Tibial artery (tissue), 4 donors: Measurements from ENCODE around the gene RBM33.

Source experiments
- DNase-seq, 2 donors: peaks; one replicate each; pipeline ENCODE4 v3.0.0-alpha.2; 2019
- H3K27ac ChIP-seq, 2 donors: fragments of 200-600 bp; sonication (generic) in 1 of 2; 1 replicate in 1 of 2; 2 replicates in 1 of 2; pipeline ENCODE4 v1.5.1; 2018 to 2019; ENCODE audit warnings: mild to moderate bottlenecking in 1 of 2
- H3K27me3 ChIP-seq, 2 donors: fragments of 200-600 bp; sonication (generic) in 1 of 2; one replicate each; pipeline versions ENCODE4 v1.5.1 to v1.6.0; 2016 to 2019
- H3K36me3 ChIP-seq, 3 donors: fragments of 200-600 bp; sonication (generic) in 2 of 3; one replicate each; pipeline ENCODE4 v1.5.1; 2016 to 2019; ENCODE audit warnings: mild to moderate bottlenecking in 2 of 3
- H3K4me1 ChIP-seq, 4 donors: fragments of 200-600 bp; sonication (generic) in 2 of 4; 1 replicate in 3 of 4; 2 replicates in 1 of 4; pipeline ENCODE4 v1.5.1; 2016 to 2019
- H3K4me3 ChIP-seq, 2 donors: fragments of 200-600 bp; sonication (generic) in 1 of 2; 1 replicate in 1 of 2; 2 replicates in 1 of 2; pipeline ENCODE4 v1.5.1; 2018 to 2019; ENCODE audit warnings: mild to moderate bottlenecking in 2 of 2
- H3K9me3 ChIP-seq, 3 donors: fragments of 200-600 bp; sonication (generic) in 1 of 3; one replicate each; pipeline ENCODE4 v1.5.1; 2016 to 2019
- CTCF ChIP-seq, 2 experiments: fragments of 200-600 bp in 1 of 2; fragments of 450-650 bp in 1 of 2; IDR thresholded peaks; one replicate each; pipeline ENCODE4 v1.5.1; 2017 to 2019; ENCODE audit warnings: antibody characterized with exemption in 2 of 2, mild to moderate bottlenecking in 1 of 2, moderate library complexity in 1 of 2
- intact Hi-C: fragments of 100-400 bp; cut with DNase I; formaldehyde crosslinking; loops from one replicate; pipeline ENCODE4 v1.15.0; 2023; ENCODE audit warnings: low total_unique reads

RBM33 gene, protein sequence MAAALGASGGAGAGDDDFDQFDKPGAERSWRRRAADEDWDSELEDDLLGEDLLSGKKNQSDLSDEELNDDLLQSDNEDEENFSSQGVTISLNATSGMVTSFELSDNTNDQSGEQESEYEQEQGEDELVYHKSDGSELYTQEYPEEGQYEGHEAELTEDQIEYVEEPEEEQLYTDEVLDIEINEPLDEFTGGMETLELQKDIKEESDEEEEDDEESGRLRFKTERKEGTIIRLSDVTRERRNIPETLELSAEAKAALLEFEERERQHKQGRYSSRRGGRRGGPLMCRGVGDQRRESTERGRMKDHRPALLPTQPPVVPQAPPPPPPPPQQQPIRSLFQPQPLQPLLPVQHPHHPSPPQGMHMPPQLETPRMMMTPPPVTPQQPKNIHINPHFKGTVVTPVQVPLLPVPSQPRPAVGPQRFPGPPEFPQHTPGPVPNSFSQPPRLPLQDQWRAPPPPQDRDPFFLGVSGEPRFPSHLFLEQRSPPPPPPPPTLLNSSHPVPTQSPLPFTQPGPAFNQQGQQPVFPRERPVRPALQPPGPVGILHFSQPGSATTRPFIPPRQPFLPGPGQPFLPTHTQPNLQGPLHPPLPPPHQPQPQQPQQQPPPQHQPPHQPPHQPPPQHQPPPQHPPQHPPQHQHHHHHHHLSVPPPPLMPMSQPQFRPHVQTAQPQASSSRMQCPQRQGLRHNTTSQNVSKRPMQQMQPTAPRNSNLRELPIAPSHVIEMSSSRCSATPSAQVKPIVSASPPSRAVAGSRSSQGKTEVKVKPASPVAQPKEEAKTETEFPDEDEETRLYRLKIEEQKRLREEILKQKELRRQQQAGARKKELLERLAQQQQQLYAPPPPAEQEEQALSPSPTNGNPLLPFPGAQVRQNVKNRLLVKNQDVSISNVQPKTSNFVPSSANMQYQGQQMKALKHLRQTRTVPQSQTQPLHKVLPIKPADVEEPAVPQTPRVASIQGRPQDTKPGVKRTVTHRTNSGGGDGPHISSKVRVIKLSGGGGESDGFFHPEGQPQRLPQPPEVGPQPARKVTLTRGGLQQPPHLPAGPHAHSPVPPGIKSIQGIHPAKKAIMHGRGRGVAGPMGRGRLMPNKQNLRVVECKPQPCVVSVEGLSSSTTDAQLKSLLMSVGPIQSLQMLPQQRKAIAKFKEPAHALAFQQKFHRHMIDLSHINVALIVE

GRCh38 chr7:155644178-155644970 lies at the start of gene RBM33:
Gene RBM33 (plus strand): TSS chr7:155644661. CDS start chr7:155644877, 216 bp downstream.
- peaks cover 15 to 27% (median 21%) of the 10 kb centered on the region in 3 donors for H3K36me3 ChIP-seq
- TF ChIP-seq CTCF (IDR thresholded peaks at IDR 0.05), result no peak
- H3K4me1 ChIP-seq, result peaks cover 0 to 21% (median 14%) of the 10 kb centered on the region in 4 donors
- no peaks in the 10 kb centered on the region for H3K27me3 ChIP-seq
- H3K27ac ChIP-seq, result peak within 1 kb of the TSS; percentile 91 to 98
- intact Hi-C loops, result no loop called here
- H3K9me3 ChIP-seq, result peaks cover 5 to 14% (median 8%) of the 10 kb centered on the region in 3 donors
- DNase-seq, result peak; percentile 65 to 84
- H3K4me3 ChIP-seq, result peak within 1 kb of the TSS; percentile 77 to 99

- Histone ChIP-seq H3K4me3 (no peak overlapping the region), H3K36me3 (no peaks in the 10 kb centered on the region), H3K27ac (no peak overlapping the region), H3K27me3 (peaks cover 0 to 40% of the 10 kb centered on the region in 2 donors), H3K9me3 (no peaks in the 10 kb centered on the region), H3K4me1 (no peaks in the 10 kb centered on the region)
- no peak for TF ChIP-seq CTCF (IDR thresholded peaks at IDR 0.05)
- intact Hi-C loops, result loop anchor here (5.0 kb wide), 2 partner anchors 147 to 172 kb away; no protein-coding TSS in a partner anchor
- no peak for DNase-seq
These were observed 49.5 kb upstream of the RBM33 start for GRCh38 chr7:155594961-155595366.

DNA sequence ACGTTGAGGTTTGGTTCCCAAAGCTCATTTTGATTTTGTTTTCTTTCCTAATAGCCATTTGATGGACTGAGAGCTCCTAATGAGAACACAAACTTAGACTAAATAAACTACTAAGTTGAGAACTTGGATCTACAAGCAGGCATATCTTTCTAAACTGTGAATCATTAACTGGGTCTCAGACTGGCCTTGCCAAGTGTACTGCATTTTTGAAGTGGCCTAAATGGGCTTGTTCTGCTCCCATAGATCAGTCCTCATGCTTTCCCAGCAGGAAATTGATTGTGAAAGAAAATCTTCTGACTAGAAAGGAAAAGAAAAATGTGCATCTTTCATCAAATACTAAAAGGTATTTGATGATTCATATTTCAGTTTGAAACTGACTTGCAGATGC lies 46.7 kb upstream of the RBM33 start:
- no peaks in the 10 kb centered on the region for H3K9me3 ChIP-seq
- no peak for DNase-seq
- H3K27ac ChIP-seq, result no peak overlapping the region
- no peaks in the 10 kb centered on the region for H3K4me1 ChIP-seq
- intact Hi-C loops, result loop anchor here (5.0 kb wide), 1 partner anchor 145 kb away; no protein-coding TSS in a partner anchor
- TF ChIP-seq CTCF (IDR thresholded peaks at IDR 0.05), result no peak
- no peak overlapping the region for H3K4me3 ChIP-seq
- H3K36me3 ChIP-seq, result no peaks in the 10 kb centered on the region
- H3K27me3 ChIP-seq, result peaks cover 0 to 46% of the 10 kb centered on the region in 2 donors

DNA sequence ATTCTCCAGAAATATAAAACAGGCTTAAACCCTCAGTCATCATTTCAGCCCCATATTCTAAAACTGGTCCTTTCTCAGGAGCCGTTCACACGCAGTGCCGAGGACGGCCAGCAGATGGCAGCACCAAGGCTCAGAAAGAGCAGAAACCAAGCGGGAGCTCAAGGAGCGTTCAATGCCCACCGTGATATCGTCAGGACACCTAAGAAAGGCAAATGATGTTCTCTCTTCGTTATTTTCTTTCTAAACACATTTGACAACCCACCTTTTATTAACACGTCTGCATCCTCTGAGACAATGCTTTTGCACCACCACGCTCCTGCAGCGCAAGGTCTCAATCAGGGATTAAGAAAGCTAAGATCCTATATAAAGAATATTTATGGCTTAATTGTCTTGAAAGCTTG lies 45.7 kb upstream of the RBM33 start:
- TF ChIP-seq CTCF (IDR thresholded peaks at IDR 0.05), result peak; percentile 91 to 98
- Histone ChIP-seq H3K36me3 (no peaks in the 10 kb centered on the region), H3K27ac (no peak overlapping the region), H3K4me3 (no peak overlapping the region), H3K27me3 (peaks cover 0 to 49% of the 10 kb centered on the region in 2 donors), H3K4me1 (no peaks in the 10 kb centered on the region), H3K9me3 (no peaks in the 10 kb centered on the region)
- intact Hi-C loops, result loop anchor here (5.0 kb wide), 1 partner anchor 143 kb away; no protein-coding TSS in a partner anchor
- peak; percentile 82 to 85 for DNase-seq
